CD8-positive, alpha-beta memory T cell (primary cell): Measurements from ENCODE around the gene ASGR1. TPM values are rescaled to one million over a fixed set of nuclear protein-coding genes. Genes with fewer than 3 reads are reported as not detected.

ENCODE experiments used
- CTCF ChIA-PET: fragments of 350-600 bp; sonication (Branson Sonifier 250); formaldehyde crosslinking; loops from one replicate; lab custom pipeline; 2021; ENCODE audit warnings: antibody characterized with exemption; lab: Charles Lee
- POLR2A ChIA-PET: fragments of 350-600 bp; sonication (Branson Sonifier 250); formaldehyde crosslinking; loops from one replicate; lab custom pipeline; 2021; ENCODE audit warnings: antibody characterized with exemption; lab: Charles Lee
- DNase-seq, 5 donors: peaks; one replicate each; pipeline versions ENCODE4 v3.0.0 to v3.0.0-alpha.2; 2020 to 2022; ENCODE audit warnings: mixed read lengths in 1 of 5
- H3K27ac ChIP-seq: one replicate; pipeline ENCODE4 v1.7.0; 2013; ENCODE audit warnings: low read depth, mild to moderate bottlenecking, low read length, moderate library complexity
- H3K27me3 ChIP-seq: 2 replicates; pipeline ENCODE4 v1.7.0; 2013; ENCODE audit warnings: low read length, mild to moderate bottlenecking; ENCODE audit not compliant: insufficient read depth, poor library complexity, severe bottlenecking
- H3K36me3 ChIP-seq: 2 replicates; pipeline ENCODE4 v1.7.0; 2013; ENCODE audit warnings: mild to moderate bottlenecking, low read length, moderate library complexity; ENCODE audit not compliant: insufficient read depth
- H3K4me1 ChIP-seq: 2 replicates; pipeline ENCODE4 v1.7.0; 2013; ENCODE audit warnings: mild to moderate bottlenecking, low read length, moderate library complexity; ENCODE audit not compliant: insufficient read depth
- H3K4me3 ChIP-seq: 2 replicates; pipeline ENCODE4 v1.7.0; 2013; ENCODE audit warnings: mild to moderate bottlenecking, low read length
- H3K9me3 ChIP-seq: 2 replicates; pipeline ENCODE4 v1.7.0; 2013; ENCODE audit warnings: mild to moderate bottlenecking, low read length
- H3K27ac Mint-ChIP-seq, 8 donors: one replicate each; pipeline ENCODE4 v1.8.0; 2020 to 2021; ENCODE audit warnings: mixed read lengths in 8 of 8, mild to moderate bottlenecking in 6 of 8, inconsistent platforms in 3 of 8, moderate library complexity in 3 of 8
- H3K27me3 Mint-ChIP-seq, 2 donors: one replicate each; pipeline ENCODE4 v1.8.0; 2020 to 2021; ENCODE audit warnings: mixed read lengths in 2 of 2, mild to moderate bottlenecking in 1 of 2, moderate library complexity in 1 of 2
- H3K36me3 Mint-ChIP-seq, 3 donors: one replicate each; pipeline ENCODE4 v1.8.0; 2020 to 2021; ENCODE audit warnings: mixed read lengths in 3 of 3, inconsistent platforms in 1 of 3, mild to moderate bottlenecking in 1 of 3
- H3K4me1 Mint-ChIP-seq, 3 donors: one replicate each; pipeline ENCODE4 v1.8.0; 2020 to 2021; ENCODE audit warnings: mixed read lengths in 3 of 3, inconsistent platforms in 1 of 3, mild to moderate bottlenecking in 1 of 3
- H3K4me3 Mint-ChIP-seq, 7 donors: one replicate each; pipeline ENCODE4 v1.8.0; 2020 to 2021; ENCODE audit warnings: mixed read lengths in 7 of 7, mild to moderate bottlenecking in 6 of 7, moderate library complexity in 4 of 7, inconsistent platforms in 2 of 7
- H3K9me3 Mint-ChIP-seq, 5 donors: one replicate each; pipeline ENCODE4 v1.8.0; 2020 to 2022; ENCODE audit warnings: mixed read lengths in 5 of 5, mild to moderate bottlenecking in 3 of 5, moderate library complexity in 2 of 5, inconsistent platforms in 1 of 5
- polyA plus RNA-seq: library from polyadenylated mRNA; unstranded; fragments of 300-500 nt; fragmentation: Illumina TruSeq; gene quantifications from one replicate; pipeline ENCODE4 v1.2.3, GENCODE V29; 2021
- total RNA-seq, 2 experiments: library from RNA; stranded (reverse); gene quantifications; one replicate each; pipeline ENCODE4 v1.2.3, GENCODE V29; 2021

Gene ASGR1
- total and polyA plus RNA-seq, 3 experiments from 2014 or later, result 0.46 to 0.55 TPM; not detected in 1

- no peak overlapping the region for H3K27ac ChIP-seq
- no peaks in the 10 kb centered on the region for H3K9me3 Mint-ChIP-seq
- no peak overlapping the region for H3K4me3 Mint-ChIP-seq
- no peaks in the 10 kb centered on the region for H3K27me3 ChIP-seq
- H3K9me3 ChIP-seq, result no peaks in the 10 kb centered on the region
- H3K36me3 ChIP-seq, result no peaks in the 10 kb centered on the region
- H3K4me1 Mint-ChIP-seq, result peaks cover 7 to 19% (median 14%) of the 10 kb centered on the region in 3 donors
- DNase-seq, result no peak
- no peak overlapping the region for H3K27ac Mint-ChIP-seq
- peaks cover 20 to 28% of the 10 kb centered on the region in 2 donors for H3K27me3 Mint-ChIP-seq
- CTCF ChIA-PET, result interaction anchor here (0.9 to 9.3 kb wide), 16 partner anchors 9 to 226 kb away, joined by 3 to 169 read pairs (median 4); partner anchors contain the start of gene SLC16A11
- H3K4me3 ChIP-seq, result no peak overlapping the region
- POLR2A ChIA-PET, result interaction anchor here (0.6 to 1.5 kb wide), 3 partner anchors 91 to 1994 kb away, joined by 3 to 7 read pairs (median 3); partner anchors contain the start of gene SLC16A13
- no peaks in the 10 kb centered on the region for H3K36me3 Mint-ChIP-seq
- H3K4me1 ChIP-seq, result peaks cover 12% of the 10 kb centered on the region
Measured at GRCh38 chr17:7137171-7137943, 41.8 kb downstream of the ASGR1 start.

- Mint-ChIP-seq H3K36me3 (no peaks in the 10 kb centered on the region), H3K4me3 (no peak overlapping the region), H3K27ac (no peak overlapping the region), H3K4me1 (peaks cover 12 to 26% (median 17%) of the 10 kb centered on the region in 3 donors), H3K27me3 (peaks cover 18 to 20% of the 10 kb centered on the region in 2 donors), H3K9me3 (no peaks in the 10 kb centered on the region)
- Histone ChIP-seq H3K36me3 (no peaks in the 10 kb centered on the region), H3K4me1 (peaks cover 13% of the 10 kb centered on the region), H3K27me3 (no peaks in the 10 kb centered on the region), H3K4me3 (no peak overlapping the region), H3K9me3 (no peaks in the 10 kb centered on the region), H3K27ac (no peak overlapping the region)
- peak; percentile 58 to 84 (median 69) for DNase-seq
- CTCF ChIA-PET, result interaction anchor here (0.9 to 9.3 kb wide), 13 partner anchors 10 to 225 kb away, joined by 3 to 169 read pairs (median 4); partner anchors contain the start of gene SLC16A11
- POLR2A ChIA-PET, result interaction anchor here (0.7 to 1.5 kb wide), 3 partner anchors 90 to 160 kb away, joined by 3 to 9 read pairs (median 7); partner anchors contain the start of gene SLC16A13
Measured at GRCh38 chr17:7136266-7136877, 42.8 kb downstream of the ASGR1 start.

GRCh38 chr17:7133916-7134315 lies 45.3 kb downstream of the ASGR1 start:
- peaks cover 7 to 12% of the 10 kb centered on the region in 2 donors for H3K27me3 Mint-ChIP-seq
- DNase-seq, result no peak
- H3K9me3 Mint-ChIP-seq, result no peaks in the 10 kb centered on the region
- Histone ChIP-seq H3K36me3 (no peaks in the 10 kb centered on the region), H3K27ac (no peak overlapping the region), H3K4me1 (peaks cover 13% of the 10 kb centered on the region), H3K27me3 (no peaks in the 10 kb centered on the region), H3K9me3 (no peaks in the 10 kb centered on the region), H3K4me3 (no peak overlapping the region)
- H3K27ac Mint-ChIP-seq, result no peak overlapping the region
- H3K4me3 Mint-ChIP-seq, result peak overlapping the region in 2 of 7 donors; percentile 25 to 80
- POLR2A ChIA-PET, result interaction anchor here (0.9 to 2.2 kb wide), 3 partner anchors 44 to 98 kb away, joined by 6 to 16 read pairs (median 9); partner anchors contain the start of gene SLC16A13
- H3K4me1 Mint-ChIP-seq, result peaks cover 12 to 30% (median 17%) of the 10 kb centered on the region in 3 donors
- CTCF ChIA-PET, result interaction anchor here (0.8 to 9.3 kb wide), 9 partner anchors 8 to 290 kb away, joined by 3 to 169 read pairs (median 3); partner anchors contain the start of gene SLC16A11
- no peaks in the 10 kb centered on the region for H3K36me3 Mint-ChIP-seq

GRCh38 chr17:7133424-7133823 lies 45.7 kb downstream of the ASGR1 start:
- H3K9me3 ChIP-seq, result no peaks in the 10 kb centered on the region
- Mint-ChIP-seq H3K36me3 (no peaks in the 10 kb centered on the region), H3K4me3 (peak overlapping the region; percentile 19 to 80 (median 70)), H3K9me3 (no peaks in the 10 kb centered on the region), H3K27ac (peak overlapping the region in 4 of 8 donors; percentile 83 to 87 (median 86)), H3K27me3 (peaks cover 7 to 12% of the 10 kb centered on the region in 2 donors), H3K4me1 (peaks cover 12 to 30% (median 17%) of the 10 kb centered on the region in 3 donors)
- H3K27me3 ChIP-seq, result no peaks in the 10 kb centered on the region
- H3K4me1 ChIP-seq, result peaks cover 13% of the 10 kb centered on the region
- no peak overlapping the region for H3K27ac ChIP-seq
- DNase-seq, result peak in 4 of 5 donors; percentile 1 to 58 (median 30)
- H3K4me3 ChIP-seq, result no peak overlapping the region
- H3K36me3 ChIP-seq, result no peaks in the 10 kb centered on the region
- POLR2A ChIA-PET, result interaction anchor here (0.7 to 2.2 kb wide), 4 partner anchors 44 to 106 kb away, joined by 6 to 16 read pairs (median 10); partner anchors contain the start of genes PHF23 and SLC16A13
- CTCF ChIA-PET, result interaction anchor here (0.7 to 9.3 kb wide), 14 partner anchors 8 to 290 kb away, joined by 3 to 169 read pairs (median 3); partner anchors contain the start of gene SLC16A11

- no peaks in the 10 kb centered on the region for H3K36me3 Mint-ChIP-seq
- peak overlapping the region; percentile 63 to 98 (median 90) for H3K27ac Mint-ChIP-seq
- peaks cover 12 to 30% (median 17%) of the 10 kb centered on the region in 3 donors for H3K4me1 Mint-ChIP-seq
- H3K27me3 Mint-ChIP-seq, result peaks cover 6 to 15% of the 10 kb centered on the region in 2 donors
- peak overlapping the region; percentile 7 for H3K4me3 ChIP-seq
- no peaks in the 10 kb centered on the region for H3K27me3 ChIP-seq
- peaks cover 13% of the 10 kb centered on the region for H3K4me1 ChIP-seq
- no peaks in the 10 kb centered on the region for H3K36me3 ChIP-seq
- ChIA-PET CTCF (interaction anchor here (0.5 to 9.3 kb wide), 12 partner anchors 9 to 289 kb away, joined by 3 to 169 read pairs (median 3); partner anchors contain the start of gene SLC16A11), POLR2A (interaction anchor here (0.7 to 2.2 kb wide), 4 partner anchors 54 to 111 kb away, joined by 3 to 16 read pairs (median 4); partner anchors contain the start of gene SLC16A13)
- H3K9me3 Mint-ChIP-seq, result no peaks in the 10 kb centered on the region
- H3K9me3 ChIP-seq, result no peaks in the 10 kb centered on the region
- H3K4me3 Mint-ChIP-seq, result peak overlapping the region in 4 of 7 donors; percentile 16 to 77 (median 60)
- H3K27ac ChIP-seq, result peak overlapping the region; percentile 48
- DNase-seq, result peak; percentile 5 to 77 (median 49)
Measured at GRCh38 chr17:7132511-7133094, 46.6 kb downstream of the ASGR1 start.

- H3K36me3 ChIP-seq, result no peaks in the 10 kb centered on the region
- Mint-ChIP-seq H3K4me3 (no peak overlapping the region), H3K36me3 (no peaks in the 10 kb centered on the region), H3K9me3 (no peaks in the 10 kb centered on the region), H3K4me1 (peaks cover 12 to 30% (median 17%) of the 10 kb centered on the region in 3 donors), H3K27me3 (peaks cover 3 to 16% of the 10 kb centered on the region in 2 donors), H3K27ac (peak overlapping the region in 3 of 8 donors; percentile 42 to 63 (median 43))
- ChIA-PET CTCF (interaction anchor here (1.8 to 9.3 kb wide), 3 partner anchors 79 to 89 kb away, joined by 6 to 169 read pairs (median 101); partner anchors contain the start of gene SLC16A11), POLR2A (no interaction called here)
- no peaks in the 10 kb centered on the region for H3K27me3 ChIP-seq
- H3K4me3 ChIP-seq, result no peak overlapping the region
- H3K9me3 ChIP-seq, result no peaks in the 10 kb centered on the region
- DNase-seq, result no peak
- no peak overlapping the region for H3K27ac ChIP-seq
- peaks cover 13% of the 10 kb centered on the region for H3K4me1 ChIP-seq
Measured at GRCh38 chr17:7131423-7131791, 47.8 kb downstream of the ASGR1 start.
